Mesendoderm (in vitro differentiated cells): ENCODE results near the gene SFXN3.
A peak's percentile ranks its signal among the peaks of the same experiment; 100 is the strongest.

Experiments used
- DNase-seq: peaks from one replicate; pipeline ENCODE4 v3.0.0; 2013
- H2AK5ac ChIP-seq: 2 replicates; pipeline ENCODE4 v1.6.1; 2013; ENCODE audit warnings: low read length, inconsistent platforms
- H2BK120ac ChIP-seq: 2 replicates; pipeline ENCODE4 v1.6.1; 2013; ENCODE audit warnings: low read depth, mild to moderate bottlenecking, low read length, moderate library complexity, mixed read lengths
- H2BK15ac ChIP-seq: replicated peaks from 2 replicates; pipeline ENCODE4 v1.6.1; 2013; ENCODE audit warnings: low read depth, mild to moderate bottlenecking, moderate library complexity
- H2BK5ac ChIP-seq: 2 replicates; pipeline ENCODE4 v1.6.1; 2013; ENCODE audit warnings: low read length, inconsistent platforms
- H3K18ac ChIP-seq: 2 replicates; pipeline ENCODE4 v1.6.1; 2013; ENCODE audit warnings: mild to moderate bottlenecking, low read length, mixed read lengths
- H3K23ac ChIP-seq: one replicate; pipeline ENCODE4 v1.6.1; 2013; ENCODE audit warnings: low read length
- H3K27ac ChIP-seq: 2 replicates; pipeline ENCODE4 v1.5.1; 2013; ENCODE audit warnings: low read depth, mild to moderate bottlenecking, inconsistent platforms, low read length, moderate library complexity
- H3K27me3 ChIP-seq: 2 replicates; pipeline ENCODE4 v1.6.1; 2013; ENCODE audit warnings: low read length, control low read depth, mild to moderate bottlenecking, inconsistent platforms; ENCODE audit not compliant: insufficient read depth, poor library complexity
- H3K36me3 ChIP-seq: 2 replicates; pipeline ENCODE4 v1.6.1; 2013; ENCODE audit warnings: low read length, inconsistent platforms; ENCODE audit not compliant: control insufficient read depth, insufficient read depth
- H3K4ac ChIP-seq: one replicate; pipeline ENCODE4 v1.6.1; 2013; ENCODE audit warnings: low read depth, mild to moderate bottlenecking, low read length, moderate library complexity
- H3K4me1 ChIP-seq: 2 replicates; pipeline ENCODE4 v1.6.1; 2013; ENCODE audit warnings: low read depth, low read length, inconsistent platforms; ENCODE audit not compliant: control insufficient read depth
- H3K4me2 ChIP-seq: 2 replicates; pipeline ENCODE4 v1.6.1; 2013; ENCODE audit warnings: low read length
- H3K4me3 ChIP-seq: 2 replicates; pipeline ENCODE4 v1.5.1; 2013; ENCODE audit warnings: mild to moderate bottlenecking, low read length
- H3K56ac ChIP-seq: one replicate; pipeline ENCODE4 v1.6.1; 2013; ENCODE audit warnings: low read length
- H3K79me1 ChIP-seq: 2 replicates; pipeline ENCODE4 v1.6.1; 2013; ENCODE audit warnings: low read length, inconsistent platforms
- H3K79me2 ChIP-seq: 2 replicates; pipeline ENCODE4 v1.6.1; 2013; ENCODE audit warnings: mild to moderate bottlenecking, low read length; ENCODE audit not compliant: control insufficient read depth, insufficient read depth
- H3K9ac ChIP-seq: 2 replicates; pipeline ENCODE4 v1.6.1; 2013; ENCODE audit warnings: low read length, inconsistent platforms
- H4K5ac ChIP-seq: one replicate; pipeline ENCODE4 v1.6.1; 2013; ENCODE audit warnings: low read length
- H4K8ac ChIP-seq: one replicate; pipeline ENCODE4 v1.6.1; 2013; ENCODE audit warnings: low read depth, mild to moderate bottlenecking, control low read depth, low read length, moderate library complexity
- whole genome bisulfite sequencing: extraction: QIAGEN DNeasy Blood & Tissue Kit; methylation state at CpG from one replicate; pipeline ENCODE4 v1.1.7; 2013; ENCODE audit warnings: low lambda C conversion rate, missing lambda C conversion rate; ENCODE audit not compliant: insufficient coverage; ENCODE audit errors: extremely low coverage; 5-methylcytosine and 5-hydroxymethylcytosine counted together

Gene SFXN3

GRCh38 chr10:101012525-101013364, 18.3 kb upstream of the SFXN3 start:
- no peak overlapping the region for H2BK15ac ChIP-seq
- no peak overlapping the region for H3K4me3 ChIP-seq
- H3K27me3 ChIP-seq = peaks cover 4% of the 10 kb centered on the region
- H2BK120ac ChIP-seq = no peak overlapping the region
- H3K79me1 ChIP-seq = no peaks in the 10 kb centered on the region
- H3K56ac ChIP-seq = no peak overlapping the region
- DNase-seq = peak; percentile 92
- no peak overlapping the region for H4K8ac ChIP-seq
- no peaks in the 10 kb centered on the region for H3K36me3 ChIP-seq
- H3K27ac ChIP-seq = no peak overlapping the region
- no CpG with 5 or more reads among the region's 14 CpGs for WGBS
- no peak overlapping the region for H3K9ac ChIP-seq
- no peak overlapping the region for H3K23ac ChIP-seq
- H3K4ac ChIP-seq = no peak overlapping the region
- no peaks in the 10 kb centered on the region for H3K79me2 ChIP-seq
- H2BK5ac ChIP-seq = no peak overlapping the region
- no peak overlapping the region for H3K4me2 ChIP-seq
- H4K5ac ChIP-seq = no peak overlapping the region
- no peak overlapping the region for H2AK5ac ChIP-seq
- H3K18ac ChIP-seq = no peak overlapping the region
- no peaks in the 10 kb centered on the region for H3K4me1 ChIP-seq

GRCh38 chr10:101013365-101013825, 17.6 kb upstream of the SFXN3 start:
- Histone ChIP-seq H3K4me2 (no peak overlapping the region), H3K27me3 (peaks cover 8% of the 10 kb centered on the region), H3K4me3 (no peak overlapping the region), H3K36me3 (no peaks in the 10 kb centered on the region), H2AK5ac (no peak overlapping the region), H2BK15ac (no peak overlapping the region), H4K8ac (no peak overlapping the region), H3K4ac (no peak overlapping the region), H3K56ac (no peak overlapping the region), H4K5ac (no peak overlapping the region), H3K18ac (no peak overlapping the region), H3K9ac (no peak overlapping the region), H3K4me1 (peaks cover under 1% of the 10 kb centered on the region), H3K79me2 (no peaks in the 10 kb centered on the region), H2BK120ac (no peak overlapping the region), H2BK5ac (no peak overlapping the region), H3K27ac (no peak overlapping the region), H3K79me1 (no peaks in the 10 kb centered on the region), H3K23ac (no peak overlapping the region)
- DNase-seq = no peak
- WGBS = no CpG with 5 or more reads among the region's 9 CpGs

- Histone ChIP-seq H3K4me3 (no peak overlapping the region), H4K5ac (no peak overlapping the region), H3K4me2 (no peak overlapping the region), H3K9ac (no peak overlapping the region), H3K23ac (no peak overlapping the region), H3K79me1 (no peaks in the 10 kb centered on the region), H3K36me3 (no peaks in the 10 kb centered on the region), H3K4me1 (peaks cover 4% of the 10 kb centered on the region), H3K27me3 (peaks cover 8% of the 10 kb centered on the region), H4K8ac (no peak overlapping the region), H3K79me2 (no peaks in the 10 kb centered on the region), H3K56ac (no peak overlapping the region), H2BK5ac (no peak overlapping the region), H3K4ac (no peak overlapping the region), H2AK5ac (no peak overlapping the region), H2BK120ac (no peak overlapping the region), H2BK15ac (no peak overlapping the region), H3K27ac (no peak overlapping the region), H3K18ac (no peak overlapping the region)
- WGBS = no CpG with 5 or more reads among the region's 11 CpGs
- peak; percentile 68 for DNase-seq
These were observed 16.7 kb upstream of the SFXN3 start for GRCh38 chr10:101014230-101014884.

GRCh38 chr10:101014966-101015581, 16.0 kb upstream of the SFXN3 start:
- no peak overlapping the region for H3K9ac ChIP-seq
- H3K36me3 ChIP-seq = no peaks in the 10 kb centered on the region
- H4K8ac ChIP-seq = no peak overlapping the region
- no CpG with 5 or more reads among the region's 7 CpGs for WGBS
- no peak overlapping the region for H3K4me2 ChIP-seq
- peaks cover 8% of the 10 kb centered on the region for H3K27me3 ChIP-seq
- no peak overlapping the region for H3K4ac ChIP-seq
- H3K23ac ChIP-seq = no peak overlapping the region
- no peak for DNase-seq
- H3K79me2 ChIP-seq = no peaks in the 10 kb centered on the region
- peaks cover 4% of the 10 kb centered on the region for H3K4me1 ChIP-seq
- H3K18ac ChIP-seq = no peak overlapping the region
- no peak overlapping the region for H4K5ac ChIP-seq
- H2AK5ac ChIP-seq = no peak overlapping the region
- no peak overlapping the region for H3K4me3 ChIP-seq
- H3K79me1 ChIP-seq = no peaks in the 10 kb centered on the region
- no peak overlapping the region for H3K27ac ChIP-seq
- H3K56ac ChIP-seq = no peak overlapping the region
- no peak overlapping the region for H2BK120ac ChIP-seq
- H2BK5ac ChIP-seq = no peak overlapping the region
- H2BK15ac ChIP-seq = no peak overlapping the region

GRCh38 chr10:101015582-101015973, 15.5 kb upstream of the SFXN3 start:
- no peak overlapping the region for H3K4me3 ChIP-seq
- no peak overlapping the region for H3K4ac ChIP-seq
- H3K27ac ChIP-seq = no peak overlapping the region
- H3K27me3 ChIP-seq = peaks cover 8% of the 10 kb centered on the region
- H2BK120ac ChIP-seq = no peak overlapping the region
- no peaks in the 10 kb centered on the region for H3K79me2 ChIP-seq
- H3K23ac ChIP-seq = no peak overlapping the region
- H3K18ac ChIP-seq = no peak overlapping the region
- no peaks in the 10 kb centered on the region for H3K36me3 ChIP-seq
- H3K4me1 ChIP-seq = peaks cover 4% of the 10 kb centered on the region
- no CpG with 5 or more reads among the region's 8 CpGs for WGBS
- DNase-seq = no peak
- H3K79me1 ChIP-seq = no peaks in the 10 kb centered on the region
- H2BK5ac ChIP-seq = no peak overlapping the region
- no peak overlapping the region for H4K8ac ChIP-seq
- no peak overlapping the region for H2AK5ac ChIP-seq
- no peak overlapping the region for H4K5ac ChIP-seq
- H2BK15ac ChIP-seq = no peak overlapping the region
- H3K9ac ChIP-seq = no peak overlapping the region
- no peak overlapping the region for H3K56ac ChIP-seq
- no peak overlapping the region for H3K4me2 ChIP-seq
